ENCODE data around the gene ANTXR2.

DNA sequence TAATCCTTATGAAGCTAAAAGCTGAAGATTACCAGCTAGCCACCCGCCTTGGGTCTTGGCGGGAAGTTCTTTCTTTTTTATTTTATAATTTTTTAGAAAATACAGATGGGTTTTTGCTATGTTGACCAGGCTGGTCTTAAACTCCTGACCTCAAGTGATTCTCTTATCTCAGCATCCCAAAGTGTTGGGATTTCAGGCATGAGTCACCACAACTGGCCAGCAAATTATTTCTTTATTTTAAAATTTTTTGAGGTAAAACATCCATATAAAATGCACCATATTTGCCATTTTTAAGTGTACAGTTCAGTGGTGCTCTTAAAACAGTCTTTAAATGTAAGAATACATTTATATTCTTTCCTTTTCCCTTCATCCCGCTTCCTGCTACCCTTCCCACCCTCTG, 40.6 kb upstream of the ANTXR2 start:
- TF ChIP-seq, protein P1, sequence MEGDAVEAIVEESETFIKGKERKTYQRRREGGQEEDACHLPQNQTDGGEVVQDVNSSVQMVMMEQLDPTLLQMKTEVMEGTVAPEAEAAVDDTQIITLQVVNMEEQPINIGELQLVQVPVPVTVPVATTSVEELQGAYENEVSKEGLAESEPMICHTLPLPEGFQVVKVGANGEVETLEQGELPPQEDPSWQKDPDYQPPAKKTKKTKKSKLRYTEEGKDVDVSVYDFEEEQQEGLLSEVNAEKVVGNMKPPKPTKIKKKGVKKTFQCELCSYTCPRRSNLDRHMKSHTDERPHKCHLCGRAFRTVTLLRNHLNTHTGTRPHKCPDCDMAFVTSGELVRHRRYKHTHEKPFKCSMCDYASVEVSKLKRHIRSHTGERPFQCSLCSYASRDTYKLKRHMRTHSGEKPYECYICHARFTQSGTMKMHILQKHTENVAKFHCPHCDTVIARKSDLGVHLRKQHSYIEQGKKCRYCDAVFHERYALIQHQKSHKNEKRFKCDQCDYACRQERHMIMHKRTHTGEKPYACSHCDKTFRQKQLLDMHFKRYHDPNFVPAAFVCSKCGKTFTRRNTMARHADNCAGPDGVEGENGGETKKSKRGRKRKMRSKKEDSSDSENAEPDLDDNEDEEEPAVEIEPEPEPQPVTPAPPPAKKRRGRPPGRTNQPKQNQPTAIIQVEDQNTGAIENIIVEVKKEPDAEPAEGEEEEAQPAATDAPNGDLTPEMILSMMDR (IDR thresholded peaks at IDR 0.05) = no peak
- TF ChIP-seq POLR2A (IDR thresholded peaks at IDR 0.05; ENCODE audit: low read depth) (no peak), POLR2AphosphoS5 (IDR thresholded peaks at IDR 0.05) (no peak), EP300 (IDR thresholded peaks at IDR 0.05) (no peak)

All from esophagus muscularis mucosa (tissue), 4 donors.